CD4-positive, alpha-beta T cell treated with Interferon gamma for 1 hour (primary cell): ENCODE data around the gene ACOT2.
A peak's percentile ranks its signal among the peaks of the same experiment; 100 is the strongest.
"Not testable (repeated sequence)": the region's sequence is repeated elsewhere in the genome, so short reads cannot be mapped to it uniquely, and the experiment has no call there.

Experiments used
- DNase-seq: peaks from one replicate; pipeline ENCODE4 v3.0.0-alpha.2; 2020

The ACOT2 gene

DNA sequence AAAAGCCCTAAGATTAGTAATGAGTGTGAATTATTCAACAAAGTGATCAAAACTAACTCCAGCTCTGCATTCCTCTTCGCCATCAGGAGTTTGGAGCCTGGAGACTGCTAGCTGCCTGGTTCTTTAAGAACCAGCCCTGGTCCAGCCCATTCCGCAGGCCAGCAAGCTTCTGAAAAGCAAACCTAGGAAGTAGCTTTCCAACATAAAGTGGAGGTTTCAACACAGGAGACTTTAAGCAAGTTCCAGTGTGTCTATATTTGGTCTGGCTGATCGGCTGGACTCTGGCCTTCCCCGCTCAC, 178 bp upstream of the ACOT2 start:
- DNase-seq = not testable (repeated sequence)

GRCh38 chr14:73570913-73571312, 1.9 kb downstream of the ACOT2 start:
- peak; percentile 60 for DNase-seq

DNA sequence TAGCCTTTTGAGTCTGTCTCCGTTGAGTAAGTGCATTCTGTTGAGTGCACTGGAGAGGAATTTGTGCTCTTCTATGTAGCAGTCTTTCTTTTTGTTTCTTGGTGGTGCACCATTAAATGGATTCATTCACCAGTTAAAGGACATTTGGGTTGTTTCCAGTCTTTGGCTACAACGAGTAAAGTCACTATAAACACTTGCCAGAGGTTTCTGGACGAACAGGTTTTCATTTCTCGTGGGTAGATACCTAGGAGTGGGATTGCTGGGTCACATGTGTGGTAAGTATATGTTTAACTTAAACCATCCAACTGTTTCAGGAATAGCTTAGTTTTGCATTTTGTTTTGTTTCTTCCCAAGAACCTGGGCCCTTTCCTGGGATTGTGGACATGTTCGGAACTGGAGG, 4.0 kb downstream of the ACOT2 start:
- DNase-seq = not testable (repeated sequence)

- not testable (repeated sequence) for DNase-seq
These were observed 4.7 kb downstream of the ACOT2 start for GRCh38 chr14:73573740-73574139.

DNA sequence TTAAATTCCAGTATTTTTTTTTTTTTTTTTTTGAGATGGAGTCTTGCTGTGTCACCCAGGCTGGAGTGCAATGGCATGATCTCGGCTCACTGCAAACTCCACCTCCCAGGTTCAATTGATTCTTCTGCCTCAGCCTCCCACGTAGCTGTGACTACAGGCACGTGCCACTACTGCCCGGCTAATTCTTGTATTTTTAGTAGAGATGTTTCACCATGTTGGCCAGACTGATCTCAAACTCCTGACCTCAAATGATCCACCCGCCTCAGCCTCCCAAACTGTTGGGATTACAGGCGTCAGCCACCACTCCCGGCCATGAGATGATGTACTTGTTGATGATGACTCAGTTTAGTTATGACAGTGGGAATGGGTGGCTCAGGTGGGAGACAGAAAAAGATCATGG, 5.2 kb downstream of the ACOT2 start:
- DNase-seq = not testable (repeated sequence)

- no peak for DNase-seq
These were observed 7.4 kb downstream of the ACOT2 start for GRCh38 chr14:73576391-73576790.

GRCh38 chr14:73577214-73577613, 8.2 kb downstream of the ACOT2 start:
- DNase-seq = not testable (repeated sequence)

- DNase-seq = not testable (repeated sequence)
These were observed 13.3 kb downstream of the ACOT2 start for GRCh38 chr14:73582102-73582979.

- DNase-seq = no peak
These were observed 19.7 kb downstream of the ACOT2 start for GRCh38 chr14:73588695-73589094.

DNA sequence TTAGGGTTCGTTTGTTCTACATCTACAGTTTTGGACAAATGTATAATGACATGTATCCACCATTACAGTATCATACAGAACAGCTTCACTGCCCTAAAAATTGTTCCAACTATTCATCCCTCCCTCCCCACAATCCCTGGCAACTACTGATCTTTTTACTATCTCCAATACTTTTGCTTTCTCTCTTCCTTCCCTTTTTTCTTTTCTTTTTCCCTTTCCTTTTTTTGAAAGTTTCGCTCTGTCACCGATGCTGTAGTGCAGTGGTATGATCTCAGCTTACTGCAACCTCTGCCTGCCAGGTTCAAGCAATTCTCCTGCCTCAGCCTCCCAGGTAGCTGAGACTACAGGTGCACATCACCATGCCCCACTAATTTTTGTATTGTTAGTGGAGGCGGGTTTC, 20.1 kb downstream of the ACOT2 start:
- DNase-seq = no peak

DNA sequence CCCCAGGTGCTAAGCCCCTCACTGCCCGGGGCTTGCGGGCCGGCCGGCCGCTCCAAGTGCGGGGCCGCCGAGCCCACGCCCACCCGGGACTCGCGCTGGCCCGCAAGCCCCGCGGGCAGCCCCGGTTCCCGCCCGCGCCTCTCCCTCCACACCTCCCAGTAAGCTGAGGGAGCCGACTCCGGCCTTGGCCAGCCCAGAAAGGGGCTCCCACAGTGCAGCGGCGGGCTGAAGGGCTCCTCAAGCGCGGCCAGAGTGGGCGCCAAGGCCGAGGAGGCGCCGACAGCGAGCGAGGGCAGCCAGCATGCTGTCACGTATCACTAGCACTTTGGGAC, 21.6 kb downstream of the ACOT2 start:
- not testable (repeated sequence) for DNase-seq

- DNase-seq = peak; percentile 36
These were observed 22.9 kb downstream of the ACOT2 start, which contains the start of gene ACOT4 for GRCh38 chr14:73591690-73592449. Gene ACOT4, plus strand, starts transcription at chr14:73591873. Its CDS starts 87 bp downstream, at chr14:73591960.

DNA sequence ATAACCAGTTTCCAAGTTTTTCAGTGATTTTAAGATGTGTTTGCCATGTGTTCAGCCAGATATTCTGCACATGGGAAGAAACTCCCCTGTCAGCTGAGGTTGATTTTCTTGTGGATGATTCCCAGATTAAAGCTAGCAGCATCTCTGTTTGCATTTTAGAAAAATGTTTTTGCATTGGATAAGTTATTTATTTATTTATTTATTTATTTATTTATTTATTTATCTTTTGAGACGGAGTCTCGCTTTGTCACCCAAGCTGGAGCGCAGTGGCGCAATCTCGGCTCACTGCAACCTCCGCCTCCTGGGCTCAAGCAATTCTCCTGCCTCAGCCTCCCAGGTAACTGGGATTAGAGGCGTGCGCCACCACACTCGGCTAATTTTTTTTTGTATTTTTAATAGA, 25.5 kb downstream of the ACOT2 start:
- no peak for DNase-seq

- DNase-seq = no peak
These were observed 30.5 kb downstream of the ACOT2 start for GRCh38 chr14:73599499-73599898.

GRCh38 chr14:73602994-73603393, 34.0 kb downstream of the ACOT2 start:
- no peak for DNase-seq

DNA sequence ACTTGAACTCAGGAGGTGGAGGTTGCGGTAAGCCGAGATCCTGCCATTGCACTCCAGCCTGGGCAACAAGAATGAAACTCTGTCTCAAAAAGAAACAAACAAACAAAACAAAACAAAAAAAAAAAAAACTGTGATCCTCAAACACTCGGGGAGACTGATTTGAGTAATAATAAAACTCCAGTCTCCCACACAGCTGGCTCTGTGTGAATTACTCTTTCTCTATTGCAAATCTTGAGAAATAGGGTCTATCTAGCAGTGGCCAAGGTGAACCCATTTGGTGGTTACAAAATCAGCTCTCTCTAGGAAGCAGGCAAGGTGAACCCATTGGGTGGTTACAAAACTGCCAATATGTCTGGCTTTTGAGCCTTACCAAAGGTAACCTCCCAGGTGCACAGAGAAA, 37.3 kb downstream of the ACOT2 start:
- DNase-seq = no peak

GRCh38 chr14:73607241-73607640, 38.2 kb downstream of the ACOT2 start:
- DNase-seq = no peak

DNA sequence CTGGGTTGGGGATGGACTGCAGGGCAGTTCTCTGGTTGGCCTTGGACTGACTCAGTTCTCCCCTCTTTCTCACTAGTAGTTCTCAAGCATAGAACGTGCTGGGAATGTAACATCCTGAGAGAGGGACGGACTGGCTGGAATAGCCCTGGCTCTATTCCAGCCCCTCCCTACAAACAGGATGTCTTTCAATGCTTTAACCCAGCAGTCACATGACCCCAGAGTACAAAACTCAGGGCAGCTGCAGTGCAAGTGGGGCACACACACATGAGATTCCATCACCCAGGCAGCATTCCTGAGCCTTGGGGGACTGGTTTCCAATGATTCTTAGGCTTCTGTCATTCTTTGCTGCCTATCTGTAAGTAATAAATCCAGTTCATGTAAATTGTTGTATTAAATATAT, 41.7 kb downstream of the ACOT2 start:
- DNase-seq = no peak

GRCh38 chr14:73612339-73613045, 43.5 kb downstream of the ACOT2 start, which contains the start of gene ACOT6:
Gene ACOT6, plus strand, starts transcription at chr14:73612517. Its CDS starts 55 bp downstream, at chr14:73612572.
- peak; percentile 56 for DNase-seq

DNA sequence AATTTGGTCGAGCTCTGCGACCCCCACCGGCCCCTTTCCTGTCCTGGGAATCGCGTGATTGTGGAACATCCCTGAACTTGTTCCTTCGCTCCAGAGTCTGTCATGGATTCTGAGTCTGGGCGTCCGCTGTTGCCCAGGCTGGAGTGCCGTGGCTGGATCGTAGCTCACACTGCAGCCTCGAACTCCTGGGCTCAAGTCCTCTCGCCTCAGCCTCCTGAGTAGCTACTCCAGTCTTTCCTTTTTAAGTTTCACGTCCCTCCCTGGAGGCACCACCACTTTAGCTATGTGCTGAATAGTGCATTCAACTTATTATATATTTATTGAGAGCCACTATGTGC, 44.0 kb downstream of the ACOT2 start:
- DNase-seq = no peak

GRCh38 chr14:73613419-73613963, 44.5 kb downstream of the ACOT2 start:
- no peak for DNase-seq

- no peak for DNase-seq
These were observed 47.8 kb downstream of the ACOT2 start for GRCh38 chr14:73616831-73617230.

- DNase-seq = no peak
These were observed 50.5 kb downstream of the ACOT2 start for GRCh38 chr14:73619524-73619923.
